HG02870 (cell line): ENCODE results near the gene R3HDML.

Source experiments
- ATAC-seq: cut with Tn5 transposase; IDR thresholded peaks from one replicate; pipeline ENCODE4 v1.9.1; 2021; ENCODE audit warnings: mild to moderate bottlenecking, moderate library complexity; ENCODE audit not compliant: unreplicated experiment

Gene R3HDML

GRCh38 chr20:44361021-44361420 lies 24.2 kb downstream of the R3HDML start:
- ATAC-seq: no peak

- ATAC-seq: no peak
These were observed 25.7 kb downstream of the R3HDML start for GRCh38 chr20:44362466-44362940.

GRCh38 chr20:44364068-44364467 lies 27.2 kb downstream of the R3HDML start:
- ATAC-seq: no peak

GRCh38 chr20:44364780-44365179 lies 27.9 kb downstream of the R3HDML start:
- no peak for ATAC-seq

GRCh38 chr20:44367746-44368145 lies 30.9 kb downstream of the R3HDML start:
- ATAC-seq: no peak

GRCh38 chr20:44370639-44371218 lies 33.9 kb downstream of the R3HDML start:
- ATAC-seq: no peak

GRCh38 chr20:44382641-44383040 lies 45.8 kb downstream of the R3HDML start:
- no peak for ATAC-seq

- ATAC-seq: peak; percentile 55
These were observed 47.7 kb downstream of the R3HDML start for GRCh38 chr20:44384423-44385027.

- ATAC-seq: peak; percentile 61
These were observed 51.7 kb downstream of the R3HDML start for GRCh38 chr20:44388466-44389023.

- ATAC-seq: no peak
These were observed 53.0 kb downstream of the R3HDML start for GRCh38 chr20:44389871-44390270.

- ATAC-seq: no peak
These were observed 53.4 kb downstream of the R3HDML start for GRCh38 chr20:44390280-44390679.

GRCh38 chr20:44392088-44392775 lies 55.4 kb downstream of the R3HDML start:
- ATAC-seq: no peak

GRCh38 chr20:44392776-44393607 lies 56.1 kb downstream of the R3HDML start:
- no peak for ATAC-seq

GRCh38 chr20:44393608-44394451 lies 57.0 kb downstream of the R3HDML start:
- no peak for ATAC-seq

GRCh38 chr20:44394452-44394701 lies 57.5 kb downstream of the R3HDML start:
- no peak for ATAC-seq

- no peak for ATAC-seq
These were observed 58.0 kb downstream of the R3HDML start for GRCh38 chr20:44394702-44395460.

- ATAC-seq: no peak
These were observed 58.9 kb downstream of the R3HDML start for GRCh38 chr20:44395461-44396340.

- ATAC-seq: no peak
These were observed 59.7 kb downstream of the R3HDML start for GRCh38 chr20:44396369-44397130.
